ENCODE data around the gene FNBP1. TPM values are rescaled to one million over a fixed set of nuclear protein-coding genes. Genes with fewer than 3 reads are reported as not detected.

Gene FNBP1
- total RNA-seq, 1 donor from 2014 or later, result 34.9 TPM

- Histone ChIP-seq H3K4me3 (no peak overlapping the region), H3K9ac (no peak overlapping the region), H4K20me1 (ENCODE audit: low read depth) (no peaks in the 10 kb centered on the region), H2AFZ (replicated peaks) (no peak overlapping the region), H3K4me2 (no peak overlapping the region), H3K9me3 (ENCODE audit: low read depth) (no peaks in the 10 kb centered on the region), H3K36me3 (peaks cover 9% of the 10 kb centered on the region), H3K4me1 (no peaks in the 10 kb centered on the region), H3K27me3 (no peaks in the 10 kb centered on the region), H3K79me2 (ENCODE audit: low read depth) (no peaks in the 10 kb centered on the region), H3F3A (ENCODE audit: low read depth) (no peaks in the 10 kb centered on the region), H3K27ac (no peak overlapping the region)
- Mint-ChIP-seq H3K4me3 (no peak overlapping the region), H3K27me3 (ENCODE audit: insufficient read depth, low read depth) (peaks cover 2% of the 10 kb centered on the region), H3K36me3 (peaks cover 23% of the 10 kb centered on the region), H3K27ac (no peak overlapping the region), H3K9me3 (no peaks in the 10 kb centered on the region), H3K4me1 (no peaks in the 10 kb centered on the region)
- no peak for TF ChIP-seq EZH2 (IDR thresholded peaks at IDR 0.05)
- no peak for TF ChIP-seq CTCF (IDR thresholded peaks at IDR 0.05)
- no peak for TF ChIP-seq EZH2phosphoT487 (IDR thresholded peaks at IDR 0.05)
- DNase-seq (ENCODE audit: low spot score), result no peak
Observed at GRCh38 chr9:130088051-130088450, 45.1 kb upstream of the FNBP1 start.

- Histone ChIP-seq H3K4me3 (no peak overlapping the region), H3F3A (ENCODE audit: low read depth) (no peaks in the 10 kb centered on the region), H3K27me3 (no peaks in the 10 kb centered on the region), H3K36me3 (peaks cover 8% of the 10 kb centered on the region), H3K9me3 (ENCODE audit: low read depth) (no peaks in the 10 kb centered on the region), H4K20me1 (ENCODE audit: low read depth) (no peaks in the 10 kb centered on the region), H3K27ac (no peak overlapping the region), H3K4me1 (no peaks in the 10 kb centered on the region), H3K79me2 (ENCODE audit: low read depth) (no peaks in the 10 kb centered on the region), H3K4me2 (no peak overlapping the region), H3K9ac (no peak overlapping the region), H2AFZ (replicated peaks) (no peak overlapping the region)
- Mint-ChIP-seq H3K4me3 (no peak overlapping the region), H3K4me1 (no peaks in the 10 kb centered on the region), H3K27me3 (ENCODE audit: insufficient read depth, low read depth) (peaks cover 2% of the 10 kb centered on the region), H3K9me3 (no peaks in the 10 kb centered on the region), H3K27ac (no peak overlapping the region), H3K36me3 (peaks cover 29% of the 10 kb centered on the region)
- TF ChIP-seq EZH2phosphoT487 (IDR thresholded peaks at IDR 0.05), result no peak
- no peak for TF ChIP-seq EZH2 (IDR thresholded peaks at IDR 0.05)
- no peak for TF ChIP-seq CTCF (IDR thresholded peaks at IDR 0.05)
- no peak for DNase-seq (ENCODE audit: low spot score)
Observed at GRCh38 chr9:130084337-130084736, 41.3 kb upstream of the FNBP1 start.

- Histone ChIP-seq H3K36me3 (peaks cover 11% of the 10 kb centered on the region), H3F3A (ENCODE audit: low read depth) (no peaks in the 10 kb centered on the region), H4K20me1 (ENCODE audit: low read depth) (no peaks in the 10 kb centered on the region), H3K4me2 (no peak overlapping the region), H3K27me3 (no peaks in the 10 kb centered on the region), H3K4me3 (no peak overlapping the region), H3K4me1 (no peaks in the 10 kb centered on the region), H2AFZ (replicated peaks) (no peak overlapping the region), H3K9ac (no peak overlapping the region), H3K9me3 (ENCODE audit: low read depth) (no peaks in the 10 kb centered on the region), H3K79me2 (ENCODE audit: low read depth) (peaks cover 4% of the 10 kb centered on the region), H3K27ac (no peak overlapping the region)
- H3K4me3 Mint-ChIP-seq, result no peak overlapping the region
- DNase-seq (ENCODE audit: low spot score), result no peak
- H3K9me3 Mint-ChIP-seq, result no peaks in the 10 kb centered on the region
- no peak overlapping the region for H3K27ac Mint-ChIP-seq
- no peak for TF ChIP-seq EZH2 (IDR thresholded peaks at IDR 0.05)
- peaks cover 30% of the 10 kb centered on the region for H3K36me3 Mint-ChIP-seq
- H3K4me1 Mint-ChIP-seq, result no peaks in the 10 kb centered on the region
- peaks cover 2% of the 10 kb centered on the region for H3K27me3 Mint-ChIP-seq (ENCODE audit: insufficient read depth, low read depth)
Observed at GRCh38 chr9:130078547-130078946, 35.6 kb upstream of the FNBP1 start.

- no peak overlapping the region for H3K27ac Mint-ChIP-seq
- Histone ChIP-seq H3K79me2 (ENCODE audit: low read depth) (peaks cover 43% of the 10 kb centered on the region), H3F3A (ENCODE audit: low read depth) (no peaks in the 10 kb centered on the region), H3K4me1 (no peaks in the 10 kb centered on the region), H3K9me3 (ENCODE audit: low read depth) (no peaks in the 10 kb centered on the region), H3K9ac (no peak overlapping the region), H3K4me3 (no peak overlapping the region), H3K4me2 (no peak overlapping the region), H3K27ac (no peak overlapping the region), H3K36me3 (peaks cover 4% of the 10 kb centered on the region), H4K20me1 (ENCODE audit: low read depth) (peaks cover 29% of the 10 kb centered on the region), H2AFZ (replicated peaks) (no peak overlapping the region), H3K27me3 (no peaks in the 10 kb centered on the region)
- peaks cover 2% of the 10 kb centered on the region for H3K27me3 Mint-ChIP-seq (ENCODE audit: insufficient read depth, low read depth)
- TF ChIP-seq EZH2 (IDR thresholded peaks at IDR 0.05), result no peak
- TF ChIP-seq CTCF (IDR thresholded peaks at IDR 0.05), result no peak
- no peak for TF ChIP-seq EZH2phosphoT487 (IDR thresholded peaks at IDR 0.05)
- H3K9me3 Mint-ChIP-seq, result no peaks in the 10 kb centered on the region
- no peak overlapping the region for H3K4me3 Mint-ChIP-seq
- peaks cover 2% of the 10 kb centered on the region for H3K4me1 Mint-ChIP-seq
- no peak for DNase-seq (ENCODE audit: low spot score)
- H3K36me3 Mint-ChIP-seq, result peaks cover 12% of the 10 kb centered on the region
Observed at GRCh38 chr9:130073373-130073772, 30.4 kb upstream of the FNBP1 start.
